IMR-90 (cell line): ENCODE data around the gene TOMM7.

Experiments used
- BHLHE40 ChIP-seq: fragments of 150-350 bp; IDR thresholded peaks from 2 replicates; pipeline ENCODE4 v1.6.1; 2016; ENCODE audit warnings: mild to moderate bottlenecking, low read depth, low read length
- CEBPB ChIP-seq: IDR thresholded peaks from 2 replicates; pipeline ENCODE4 v1.6.1; 2012; ENCODE audit warnings: low read depth, low read length, improper control_type of control experiment
- CTCF ChIP-seq: conservative IDR thresholded peaks from 2 replicates; pipeline ENCODE4 v1.5.1; 2012; ENCODE audit warnings: mild to moderate bottlenecking, low read depth, low read length, improper control_type of control experiment
- FOS ChIP-seq: fragments of 150-350 bp; IDR thresholded peaks from 2 replicates; pipeline ENCODE4 v1.6.1; 2016; ENCODE audit warnings: low read depth, low read length
- MAFK ChIP-seq: IDR thresholded peaks from 2 replicates; pipeline ENCODE4 v1.6.1; 2012; ENCODE audit warnings: low read depth, low read length, improper control_type of control experiment
- MXI1 ChIP-seq: IDR thresholded peaks from 2 replicates; pipeline ENCODE4 v1.6.1; 2012; ENCODE audit warnings: low read depth, mild to moderate bottlenecking, low read length, moderate library complexity, borderline replicate concordance
- NFE2L2 ChIP-seq: fragments of 150-350 bp; IDR thresholded peaks from 2 replicates; pipeline ENCODE4 v1.6.1; 2016; ENCODE audit warnings: low read depth, mild to moderate bottlenecking, low read length
- POLR2A ChIP-seq: IDR thresholded peaks from 2 replicates; pipeline ENCODE4 v1.6.1; 2012; ENCODE audit warnings: mild to moderate bottlenecking, low read depth, low read length
- RAD21 ChIP-seq: IDR thresholded peaks from 2 replicates; pipeline ENCODE4 v1.6.1; 2012; ENCODE audit warnings: low read length, improper control_type of control experiment
- RCOR1 ChIP-seq: IDR thresholded peaks from 2 replicates; pipeline ENCODE4 v1.6.1; 2012; ENCODE audit warnings: mild to moderate bottlenecking, low read length, improper control_type of control experiment; ENCODE audit not compliant: insufficient replicate concordance
- RFX5 ChIP-seq: IDR thresholded peaks from 2 replicates; pipeline ENCODE4 v1.8.0; 2012; ENCODE audit warnings: low read depth, mild to moderate bottlenecking, low read length, moderate library complexity
- SMC3 ChIP-seq: fragments of 150-350 bp; IDR thresholded peaks from 2 replicates; pipeline ENCODE4 v1.6.1; 2016; ENCODE audit warnings: low read depth, mild to moderate bottlenecking, antibody characterized with exemption, low read length, moderate library complexity
- TF ChIP-seq, protein P1 (sequence below): fragments of 150-350 bp; IDR thresholded peaks from 2 replicates; pipeline ENCODE4 v1.6.1; 2017; ENCODE audit warnings: mild to moderate bottlenecking, antibody characterized with exemption, low read length, low read depth

GRCh38 chr7:22786290-22786932 lies 36.2 kb downstream of the TOMM7 start:
- TF ChIP-seq CTCF (no peak), CEBPB (no peak), RAD21 (no peak), SMC3 (no peak), NFE2L2 (no peak), POLR2A (no peak), MXI1 (no peak), MAFK (no peak), RCOR1 (no peak), RFX5 (no peak), BHLHE40 (no peak), FOS (no peak)
- TF ChIP-seq, protein P1, sequence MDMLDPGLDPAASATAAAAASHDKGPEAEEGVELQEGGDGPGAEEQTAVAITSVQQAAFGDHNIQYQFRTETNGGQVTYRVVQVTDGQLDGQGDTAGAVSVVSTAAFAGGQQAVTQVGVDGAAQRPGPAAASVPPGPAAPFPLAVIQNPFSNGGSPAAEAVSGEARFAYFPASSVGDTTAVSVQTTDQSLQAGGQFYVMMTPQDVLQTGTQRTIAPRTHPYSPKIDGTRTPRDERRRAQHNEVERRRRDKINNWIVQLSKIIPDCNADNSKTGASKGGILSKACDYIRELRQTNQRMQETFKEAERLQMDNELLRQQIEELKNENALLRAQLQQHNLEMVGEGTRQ, result no peak
